ENCODE results near the gene EDAR. TPM values are rescaled to one million over a fixed set of nuclear protein-coding genes. Genes with fewer than 3 reads are reported as not detected.

EDAR gene
- 5.1 to 6.6 TPM (median 5.5 TPM) in 3 replicates for total RNA-seq

DNA sequence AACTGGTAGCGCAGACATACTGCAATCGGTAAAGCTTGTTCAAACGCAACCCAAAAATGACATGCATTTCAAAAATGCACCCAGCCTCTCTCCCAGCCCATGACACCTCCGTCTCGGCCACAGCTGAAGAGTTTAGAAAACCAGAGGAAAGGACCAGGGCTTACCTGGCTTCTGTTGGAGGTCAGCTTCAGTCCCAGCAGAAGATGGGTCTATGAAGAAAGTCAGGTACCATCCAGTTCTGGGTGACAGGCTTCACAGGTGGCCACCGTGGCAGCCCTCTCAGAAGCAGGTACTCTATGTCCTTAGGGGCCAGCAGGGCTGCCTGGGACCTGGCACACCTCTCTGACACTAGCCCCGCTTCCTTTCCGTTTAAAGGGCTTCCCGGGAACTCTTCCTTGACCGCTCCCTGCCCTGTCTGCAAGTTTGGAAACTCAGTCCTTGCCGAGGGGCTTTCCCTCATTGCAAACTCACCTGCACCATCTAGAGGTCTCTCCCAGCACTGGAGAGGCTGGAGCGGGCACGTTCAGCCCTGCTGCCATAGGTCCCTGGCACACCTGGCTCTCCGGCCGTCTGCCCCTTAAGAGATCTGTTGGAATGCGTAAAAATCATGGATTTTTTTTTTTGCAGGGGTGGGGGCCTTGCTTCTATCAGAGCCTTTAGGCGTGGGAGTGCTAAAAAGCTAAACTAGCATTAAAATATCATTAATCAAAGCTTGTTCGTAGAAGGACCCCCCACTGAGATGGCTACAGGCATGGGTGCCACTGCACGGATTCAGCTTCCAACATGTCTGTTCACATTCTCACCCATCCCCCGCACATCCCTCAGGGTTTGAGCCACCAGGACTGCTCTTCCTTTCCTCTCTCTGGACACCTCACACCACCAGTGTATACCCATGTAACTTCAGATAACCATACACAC lies at the start of gene EDAR:
TSS of gene EDAR (minus strand) at position 425 of the 918 bp plus-strand sequence. CDS start 58,206 bp downstream, outside the sequence.
- Mint-ChIP-seq H3K36me3 (no peaks in the 10 kb centered on the region), H3K9me3 (no peaks in the 10 kb centered on the region), H3K4me3 (peak within 1 kb of the TSS; percentile 70), H3K27ac (peak within 1 kb of the TSS; percentile 78), H3K4me1 (peaks cover 38% of the 10 kb centered on the region), H3K27me3 (ENCODE audit: low read depth) (no peaks in the 10 kb centered on the region)
- TF ChIP-seq, protein P1, sequence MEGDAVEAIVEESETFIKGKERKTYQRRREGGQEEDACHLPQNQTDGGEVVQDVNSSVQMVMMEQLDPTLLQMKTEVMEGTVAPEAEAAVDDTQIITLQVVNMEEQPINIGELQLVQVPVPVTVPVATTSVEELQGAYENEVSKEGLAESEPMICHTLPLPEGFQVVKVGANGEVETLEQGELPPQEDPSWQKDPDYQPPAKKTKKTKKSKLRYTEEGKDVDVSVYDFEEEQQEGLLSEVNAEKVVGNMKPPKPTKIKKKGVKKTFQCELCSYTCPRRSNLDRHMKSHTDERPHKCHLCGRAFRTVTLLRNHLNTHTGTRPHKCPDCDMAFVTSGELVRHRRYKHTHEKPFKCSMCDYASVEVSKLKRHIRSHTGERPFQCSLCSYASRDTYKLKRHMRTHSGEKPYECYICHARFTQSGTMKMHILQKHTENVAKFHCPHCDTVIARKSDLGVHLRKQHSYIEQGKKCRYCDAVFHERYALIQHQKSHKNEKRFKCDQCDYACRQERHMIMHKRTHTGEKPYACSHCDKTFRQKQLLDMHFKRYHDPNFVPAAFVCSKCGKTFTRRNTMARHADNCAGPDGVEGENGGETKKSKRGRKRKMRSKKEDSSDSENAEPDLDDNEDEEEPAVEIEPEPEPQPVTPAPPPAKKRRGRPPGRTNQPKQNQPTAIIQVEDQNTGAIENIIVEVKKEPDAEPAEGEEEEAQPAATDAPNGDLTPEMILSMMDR (IDR thresholded peaks at IDR 0.05; ENCODE audit: unreplicated experiment): peak; percentile 29
- DNase-seq (ENCODE audit: low spot score in 2 of 2, unreplicated experiment in 2 of 2): peak in 1 of 2 experiments; percentile 64

DNA sequence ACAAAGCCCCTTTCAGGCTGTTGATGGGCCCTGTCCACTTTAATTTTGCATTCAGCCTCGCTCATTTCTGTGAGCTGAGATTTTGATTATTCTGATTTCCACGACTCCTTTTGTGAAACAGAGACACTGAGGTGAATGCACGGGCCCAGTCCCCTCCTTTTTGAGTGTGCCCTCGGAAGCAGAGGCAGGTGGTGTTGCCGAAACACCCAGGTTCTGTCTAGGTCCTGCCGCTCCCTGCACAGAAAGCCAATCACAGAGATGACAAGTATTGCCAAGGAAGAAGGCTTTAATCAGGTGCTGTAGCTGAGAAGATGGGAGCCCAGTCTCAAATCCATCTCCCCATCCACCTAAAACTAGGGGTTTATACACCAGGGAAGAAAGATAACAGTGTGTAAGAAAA lies 44.2 kb upstream of the EDAR start:
- peaks cover 2% of the 10 kb centered on the region for H3K27me3 Mint-ChIP-seq (ENCODE audit: low read depth)
- no peak overlapping the region for H3K4me3 Mint-ChIP-seq
- TF ChIP-seq, protein P1 (IDR thresholded peaks at IDR 0.05; ENCODE audit: unreplicated experiment): no peak
- no peak overlapping the region for H3K27ac Mint-ChIP-seq
- DNase-seq (ENCODE audit: low spot score in 2 of 2, unreplicated experiment in 2 of 2): no peak
- H3K36me3 Mint-ChIP-seq: peaks cover 1% of the 10 kb centered on the region
- H3K9me3 Mint-ChIP-seq: peaks cover 4% of the 10 kb centered on the region
- peaks cover 25% of the 10 kb centered on the region for H3K4me1 Mint-ChIP-seq

DNA sequence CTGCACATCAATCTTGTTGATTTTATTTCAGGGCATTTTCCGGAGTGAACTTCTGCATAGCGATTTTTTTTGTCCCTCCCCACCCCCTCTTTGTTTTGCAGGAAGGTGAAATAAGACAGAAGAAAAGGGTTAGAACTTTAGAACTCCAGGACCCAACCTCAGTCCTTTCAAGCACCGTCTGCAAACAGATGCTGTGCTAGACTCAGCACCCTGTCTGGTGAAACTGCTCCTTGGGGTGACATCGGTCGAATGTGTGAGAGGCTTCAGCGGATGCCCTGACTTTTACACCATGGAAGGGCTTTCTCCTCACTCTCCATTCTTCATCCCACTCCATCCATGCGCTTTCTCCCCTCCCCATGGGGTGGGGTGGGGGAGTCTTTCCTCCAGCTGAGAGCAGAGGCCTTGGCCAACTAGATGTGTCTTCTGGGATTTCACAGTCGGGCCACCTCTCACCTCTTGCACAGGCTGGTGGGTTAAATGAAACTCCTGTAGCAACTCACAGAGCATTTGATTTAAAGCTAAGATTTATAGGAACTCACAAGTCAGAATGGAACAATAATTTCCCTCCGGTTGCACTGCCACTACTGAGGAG lies 43.3 kb upstream of the EDAR start:
- peaks cover under 1% of the 10 kb centered on the region for H3K27me3 Mint-ChIP-seq (ENCODE audit: low read depth)
- peaks cover 25% of the 10 kb centered on the region for H3K4me1 Mint-ChIP-seq
- H3K36me3 Mint-ChIP-seq: peaks cover 1% of the 10 kb centered on the region
- H3K4me3 Mint-ChIP-seq: peak overlapping the region; percentile 68
- H3K27ac Mint-ChIP-seq: peak overlapping the region; percentile 62
- TF ChIP-seq, protein P1 (IDR thresholded peaks at IDR 0.05; ENCODE audit: unreplicated experiment): no peak
- no peak for DNase-seq (ENCODE audit: low spot score in 2 of 2, unreplicated experiment in 2 of 2)
- peaks cover 4% of the 10 kb centered on the region for H3K9me3 Mint-ChIP-seq

DNA sequence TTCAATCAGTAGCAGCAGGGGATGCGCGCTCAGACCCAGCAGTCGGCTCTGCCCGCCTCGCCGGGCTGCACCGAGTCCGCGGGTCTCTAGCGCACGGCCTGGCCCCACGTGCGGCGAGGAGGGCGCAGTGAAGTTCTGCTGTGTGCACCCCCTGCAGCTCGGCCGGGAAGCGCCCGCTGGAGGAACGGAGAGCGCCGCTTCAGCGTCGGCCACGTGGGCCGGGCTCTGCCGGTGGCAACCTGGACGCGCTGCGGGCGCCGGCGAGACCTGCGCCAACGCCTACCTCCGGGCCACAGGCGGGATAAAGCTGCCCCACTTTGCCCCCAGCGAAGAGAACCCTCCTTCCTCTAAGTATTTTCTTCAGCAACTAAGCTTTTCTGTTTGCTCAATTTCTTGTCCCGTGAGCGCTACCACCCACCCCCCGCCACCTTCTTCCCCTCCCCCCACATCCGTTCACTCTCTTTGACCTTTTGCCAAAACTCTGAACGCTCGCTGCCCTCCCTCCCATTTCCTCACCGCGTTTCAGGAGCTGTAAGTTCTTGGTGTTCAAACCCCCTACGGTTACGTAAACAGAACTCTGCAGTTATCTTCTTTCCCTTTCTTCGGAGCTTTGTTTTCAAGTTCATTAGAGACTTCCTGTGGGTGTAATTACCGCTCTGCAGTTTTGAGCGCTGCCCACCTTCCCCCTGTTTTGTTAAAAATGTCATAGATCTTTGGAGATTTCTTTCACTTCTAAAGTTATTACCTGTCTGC lies 42.6 kb upstream of the EDAR start:
- H3K36me3 Mint-ChIP-seq: peaks cover 1% of the 10 kb centered on the region
- peak overlapping the region; percentile 68 for H3K4me3 Mint-ChIP-seq
- H3K27ac Mint-ChIP-seq: peak overlapping the region; percentile 62
- H3K4me1 Mint-ChIP-seq: peaks cover 25% of the 10 kb centered on the region
- DNase-seq (ENCODE audit: low spot score in 2 of 2, unreplicated experiment in 2 of 2): peak; percentile 40 to 55
- H3K9me3 Mint-ChIP-seq: peaks cover 4% of the 10 kb centered on the region
- no peaks in the 10 kb centered on the region for H3K27me3 Mint-ChIP-seq (ENCODE audit: low read depth)
- TF ChIP-seq, protein P1 (IDR thresholded peaks at IDR 0.05; ENCODE audit: unreplicated experiment): no peak

DNA sequence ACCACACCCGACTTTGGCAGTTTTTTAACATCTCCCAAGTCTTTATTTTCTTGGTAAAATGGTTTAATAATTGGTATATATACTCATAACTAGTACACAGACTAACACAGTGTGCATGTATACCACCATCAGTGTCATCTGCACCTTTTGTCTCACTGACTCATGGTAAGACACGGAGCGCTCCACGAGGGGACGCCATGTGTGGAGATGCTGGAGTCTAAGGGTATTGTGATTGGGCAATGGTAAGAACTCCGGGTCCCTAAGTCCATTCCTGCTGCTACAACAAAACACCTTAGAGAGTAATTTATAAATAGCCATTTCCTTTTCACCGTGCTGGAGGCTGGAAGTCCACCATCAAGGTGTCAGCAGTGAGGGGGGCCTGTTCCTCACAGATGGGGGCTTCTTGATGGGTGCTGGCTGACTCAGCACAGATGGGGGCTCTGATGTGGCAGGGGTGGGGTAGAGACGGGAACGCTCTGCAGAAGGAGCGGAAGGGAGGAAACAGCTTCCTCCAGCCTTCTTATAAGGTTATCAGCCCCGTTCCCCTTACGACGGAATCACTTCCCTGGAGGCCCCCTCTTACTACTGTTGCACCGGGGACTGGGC lies 42.0 kb upstream of the EDAR start:
- no peaks in the 10 kb centered on the region for H3K27me3 Mint-ChIP-seq (ENCODE audit: low read depth)

More for the DNA sequence above, 42.0 kb upstream of the EDAR start:
- Mint-ChIP-seq H3K36me3 (peaks cover 1% of the 10 kb centered on the region), H3K9me3 (peaks cover 4% of the 10 kb centered on the region), H3K4me1 (peaks cover 25% of the 10 kb centered on the region), H3K4me3 (peak overlapping the region; percentile 68), H3K27ac (no peak overlapping the region)
- TF ChIP-seq, protein P1 (IDR thresholded peaks at IDR 0.05; ENCODE audit: unreplicated experiment): no peak
- DNase-seq (ENCODE audit: low spot score in 2 of 2, unreplicated experiment in 2 of 2): no peak

Measured in mesothelial cell of epicardium (in vitro differentiated cells).